Spinal cord (tissue), 10 donors: ENCODE data around the gene ALDH1L1. TPM values are rescaled to one million over a fixed set of nuclear protein-coding genes. Genes with fewer than 3 reads are reported as not detected.

Experiments used
- DNase-seq, 6 donors: peaks; one replicate each; pipeline versions ENCODE4 v3.0.0 to v3.0.0-alpha.2; 2013 to 2015; ENCODE audit warnings: low spot score in 6 of 6, low read depth in 4 of 6
- H3K27ac ChIP-seq: one replicate; pipeline ENCODE4 v1.5.1; 2013; ENCODE audit warnings: low read depth, low read length, control low read depth
- H3K27me3 ChIP-seq: one replicate; pipeline ENCODE4 v1.6.1; 2013; ENCODE audit warnings: low read length; ENCODE audit not compliant: control insufficient read depth, insufficient read depth
- H3K36me3 ChIP-seq: one replicate; pipeline ENCODE4 v1.6.1; 2013; ENCODE audit warnings: low read length; ENCODE audit not compliant: control insufficient read depth, insufficient read depth
- H3K4me1 ChIP-seq: one replicate; pipeline ENCODE4 v1.6.1; 2013; ENCODE audit warnings: low read length; ENCODE audit not compliant: control insufficient read depth, insufficient read depth
- H3K4me3 ChIP-seq: one replicate; pipeline ENCODE4 v1.5.1; 2013; ENCODE audit warnings: low read depth, low read length, control low read depth
- H3K9me3 ChIP-seq: one replicate; pipeline ENCODE4 v1.6.1; 2013; ENCODE audit warnings: low read length; ENCODE audit not compliant: control insufficient read depth, insufficient read depth
- WGBS: methylation state at CpG from one replicate; pipeline ENCODE4 v1.1.5; 2013; ENCODE audit warnings: missing lambda C conversion rate; ENCODE audit not compliant: insufficient coverage; 5-methylcytosine and 5-hydroxymethylcytosine counted together
- polyA plus RNA-seq, 2 donors: library from polyadenylated mRNA; unstranded; fragments of 120-200 nt; gene quantifications; one replicate each; pipeline ENCODE4 v1.2.1, GENCODE V29; 2013; ENCODE audit not compliant: insufficient read length in 2 of 2
- total RNA-seq, 2 donors: library from RNA; depleted of rRNA in 1 of 2; stranded (reverse); fragments of 120-200 nt in 1 of 2; fragments of >200 nt in 1 of 2; gene quantifications; one replicate each; pipeline versions ENCODE4 v1.2.3 to v1.2.4, GENCODE V29; 2013 to 2014
- donor health status: healthy.

The ALDH1L1 gene
- total and polyA plus RNA-seq, 4 donors = 19.9 to 75.2 (median 46.0) TPM

DNA sequence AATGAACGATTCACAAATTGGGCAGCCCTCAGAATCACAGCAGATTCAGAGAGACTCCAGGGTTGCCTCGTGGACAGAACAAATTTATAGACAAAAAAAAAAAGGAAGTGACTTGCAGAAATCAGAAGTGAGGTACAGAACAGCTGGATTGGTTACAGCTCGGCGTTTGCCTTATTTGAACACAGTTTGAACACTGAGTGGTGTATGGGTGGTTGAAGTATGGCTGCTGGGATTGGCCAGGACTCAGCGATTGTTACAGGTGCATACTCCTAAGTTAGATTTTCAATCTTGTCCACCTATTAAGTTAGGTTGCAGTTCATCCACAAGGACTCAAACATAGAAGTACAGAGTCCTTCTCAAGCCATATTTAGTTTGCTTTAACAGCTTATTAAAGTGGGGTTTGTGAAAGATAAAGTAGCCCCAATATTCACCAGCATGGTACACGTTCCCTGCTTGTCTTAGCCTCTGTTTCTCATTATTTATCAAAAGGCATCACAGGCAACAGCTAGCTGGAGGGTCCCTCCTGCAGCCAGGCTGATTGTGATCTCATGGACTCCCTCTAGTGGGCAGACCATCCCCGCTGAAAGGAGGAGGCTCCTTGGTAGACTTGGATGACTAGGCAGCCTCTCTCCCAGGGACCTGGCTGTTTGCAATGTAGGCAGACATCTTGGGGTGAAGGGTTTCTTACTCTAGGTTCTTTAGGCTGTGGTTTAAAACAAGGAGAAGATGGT lies 17.6 kb upstream of the ALDH1L1 start:
- 47% methylated on average over 5 of the region's 7 CpGs for WGBS
- no peaks in the 10 kb centered on the region for H3K27me3 ChIP-seq
- DNase-seq = peak in 3 of 6 donors; percentile 54 to 87 (median 82)
- H3K9me3 ChIP-seq = peaks cover 2% of the 10 kb centered on the region
- H3K27ac ChIP-seq = no peak overlapping the region
- peaks cover 6% of the 10 kb centered on the region for H3K4me1 ChIP-seq
- no peak overlapping the region for H3K4me3 ChIP-seq
- no peaks in the 10 kb centered on the region for H3K36me3 ChIP-seq

DNA sequence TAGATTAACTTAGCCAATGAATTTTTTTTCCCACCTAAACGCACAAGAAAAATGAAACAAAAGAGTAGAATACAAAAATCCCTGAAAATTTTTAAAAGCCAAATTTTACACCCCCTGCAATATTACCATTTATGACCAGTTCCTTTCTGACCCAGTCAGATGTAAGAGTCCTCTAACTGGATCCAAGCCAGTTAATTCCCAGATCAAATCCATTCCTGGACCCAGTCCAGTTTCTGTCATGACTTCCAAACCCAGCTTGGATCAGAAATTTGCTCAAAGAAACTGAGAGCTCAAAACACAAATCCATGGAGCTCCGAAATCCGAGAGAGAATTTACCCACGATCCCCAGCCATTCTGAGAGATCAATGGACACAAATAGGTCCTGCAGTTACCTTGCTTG lies 17.0 kb upstream of the ALDH1L1 start:
- no peak overlapping the region for H3K4me3 ChIP-seq
- H3K4me1 ChIP-seq = peaks cover 3% of the 10 kb centered on the region
- H3K36me3 ChIP-seq = no peaks in the 10 kb centered on the region
- H3K9me3 ChIP-seq = peaks cover 2% of the 10 kb centered on the region
- no peak for DNase-seq
- H3K27me3 ChIP-seq = no peaks in the 10 kb centered on the region
- 88% methylated on average over 4 of the region's 4 CpGs for WGBS
- H3K27ac ChIP-seq = no peak overlapping the region

DNA sequence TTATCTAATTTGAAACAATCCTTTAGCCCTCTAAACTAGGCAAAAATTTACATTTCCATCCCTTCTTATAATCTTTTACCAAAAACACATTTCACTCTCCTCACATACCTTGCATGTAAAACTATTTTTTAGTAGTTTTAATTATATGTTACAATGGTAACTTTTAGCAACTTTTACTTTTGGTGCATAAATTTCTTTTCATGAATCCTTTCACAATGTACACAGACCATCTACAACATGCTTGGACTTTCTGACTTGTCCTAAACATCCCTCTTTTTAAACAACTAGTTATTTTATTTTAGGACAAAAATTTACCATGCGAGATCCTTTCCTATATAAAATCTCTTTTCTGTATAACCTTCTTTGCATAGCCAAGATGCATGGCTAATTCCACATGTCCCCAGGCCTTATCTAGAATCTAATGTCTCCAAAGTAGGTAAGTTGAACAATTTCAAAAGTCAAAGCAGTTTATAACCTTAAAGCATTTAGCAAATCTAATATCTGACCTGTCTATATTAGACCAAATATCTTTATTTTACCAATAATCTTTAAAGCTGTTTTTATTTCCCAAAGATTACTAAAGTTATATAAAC lies 14.4 kb upstream of the ALDH1L1 start:
- Histone ChIP-seq H3K27me3 (no peaks in the 10 kb centered on the region), H3K4me1 (peaks cover 8% of the 10 kb centered on the region), H3K36me3 (no peaks in the 10 kb centered on the region), H3K4me3 (no peak overlapping the region), H3K9me3 (peaks cover 2% of the 10 kb centered on the region), H3K27ac (no peak overlapping the region)
- no peak for DNase-seq
- no CpG with 5 or more reads among the region's 1 CpG for WGBS

DNA sequence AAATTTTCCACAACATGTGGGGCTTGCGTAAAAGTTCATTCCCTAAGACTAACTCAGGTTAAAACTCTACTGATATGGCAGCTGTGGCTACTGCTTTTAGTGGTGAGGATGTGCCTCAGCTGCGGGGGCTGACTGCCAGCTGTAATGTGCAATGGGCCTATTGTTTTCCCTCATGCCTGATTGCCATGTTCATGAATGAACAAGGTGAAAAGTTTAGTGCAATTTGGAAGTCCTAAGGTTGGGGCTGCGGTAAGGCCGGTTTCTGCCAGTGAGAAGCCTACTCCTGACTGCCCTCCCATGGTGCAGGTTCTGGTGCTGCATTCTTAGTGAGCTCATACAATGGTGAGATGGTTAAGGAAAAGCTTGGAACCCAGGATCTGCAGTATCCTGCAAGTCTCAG lies 10.9 kb upstream of the ALDH1L1 start:
- peaks cover 5% of the 10 kb centered on the region for H3K4me1 ChIP-seq
- H3K27ac ChIP-seq = no peak overlapping the region
- H3K4me3 ChIP-seq = no peak overlapping the region
- DNase-seq = no peak
- H3K9me3 ChIP-seq = peaks cover 2% of the 10 kb centered on the region
- H3K27me3 ChIP-seq = no peaks in the 10 kb centered on the region
- no peaks in the 10 kb centered on the region for H3K36me3 ChIP-seq
- WGBS = 92% methylated on average over 2 of the region's 4 CpGs

DNA sequence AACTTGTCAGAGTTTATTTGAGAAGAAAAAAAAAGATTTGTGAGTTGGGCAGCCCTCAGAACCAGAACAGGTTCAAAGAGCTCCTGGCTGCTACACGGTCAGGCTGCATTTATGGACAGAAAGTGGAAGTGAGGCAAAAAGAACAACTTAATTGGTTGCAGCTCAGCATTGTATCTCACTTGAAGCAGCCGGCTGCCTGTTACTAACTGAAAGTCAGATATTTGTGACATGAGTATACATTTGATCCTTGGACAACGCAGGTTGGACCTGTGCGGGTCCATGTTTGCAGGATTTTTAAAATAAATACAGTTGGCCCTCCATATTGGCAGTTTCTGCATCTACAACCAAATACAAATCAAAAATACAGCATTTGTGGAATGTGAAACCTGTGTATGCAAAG lies 7.5 kb upstream of the ALDH1L1 start:
- WGBS = 72% methylated on average over 2 of the region's 4 CpGs

DNA sequence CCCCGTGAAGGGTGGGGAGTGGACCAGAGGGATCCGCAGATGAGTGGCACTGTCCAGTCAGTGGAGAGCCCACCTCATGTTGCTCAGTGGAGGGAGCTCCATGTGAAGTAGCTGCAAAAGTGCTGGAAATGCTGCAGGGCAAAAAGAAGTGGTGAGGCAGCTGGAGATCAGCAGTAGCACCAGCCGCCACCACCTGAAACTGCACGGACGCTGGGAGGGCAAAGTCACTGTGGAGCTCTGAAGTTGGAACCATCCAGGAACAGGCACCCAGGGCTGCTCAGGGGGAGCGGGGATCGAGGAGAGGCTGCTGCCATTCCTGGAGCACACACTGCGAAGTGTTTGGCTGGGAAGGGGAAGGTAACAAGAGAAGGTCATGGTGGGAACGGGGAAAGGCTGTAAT lies 6.4 kb upstream of the ALDH1L1 start:
- peaks cover 5% of the 10 kb centered on the region for H3K4me1 ChIP-seq
- H3K4me3 ChIP-seq = no peak overlapping the region
- peaks cover 2% of the 10 kb centered on the region for H3K36me3 ChIP-seq
- 98% methylated on average over 9 of the region's 9 CpGs for WGBS
- DNase-seq = no peak
- no peaks in the 10 kb centered on the region for H3K9me3 ChIP-seq
- H3K27ac ChIP-seq = no peak overlapping the region
- H3K27me3 ChIP-seq = no peaks in the 10 kb centered on the region

More for the DNA sequence above, 7.5 kb upstream of the ALDH1L1 start:
- no peaks in the 10 kb centered on the region for H3K9me3 ChIP-seq
- H3K27me3 ChIP-seq = no peaks in the 10 kb centered on the region
- no peak overlapping the region for H3K27ac ChIP-seq
- H3K36me3 ChIP-seq = peaks cover 2% of the 10 kb centered on the region
- no peak overlapping the region for H3K4me3 ChIP-seq
- H3K4me1 ChIP-seq = peaks cover 5% of the 10 kb centered on the region
- DNase-seq = no peak

DNA sequence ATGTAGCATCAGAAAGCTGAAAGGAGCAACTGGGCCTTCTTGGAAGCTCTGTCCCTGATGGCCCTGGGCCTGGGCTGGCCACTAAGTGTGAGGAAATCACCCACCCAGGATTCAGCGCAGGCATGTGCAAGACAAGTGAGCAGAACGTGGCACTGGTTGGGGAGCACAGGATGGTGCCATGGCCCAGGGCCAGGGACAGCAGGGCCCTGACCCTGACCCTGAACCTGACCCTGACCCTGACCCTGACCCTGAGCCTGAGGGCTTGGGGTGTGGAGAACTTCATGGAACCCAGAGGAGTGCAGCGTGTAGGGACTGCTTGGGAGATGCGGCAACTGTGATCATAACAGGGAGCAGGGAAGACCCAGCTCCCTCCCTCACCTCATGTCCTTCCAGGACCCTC lies 5.9 kb upstream of the ALDH1L1 start:
- Histone ChIP-seq H3K4me1 (peaks cover 3% of the 10 kb centered on the region), H3K4me3 (no peak overlapping the region), H3K9me3 (no peaks in the 10 kb centered on the region), H3K27ac (no peak overlapping the region), H3K36me3 (peaks cover 2% of the 10 kb centered on the region), H3K27me3 (peaks cover 2% of the 10 kb centered on the region)
- WGBS = 95% methylated on average over 4 of the region's 4 CpGs
- DNase-seq = no peak

DNA sequence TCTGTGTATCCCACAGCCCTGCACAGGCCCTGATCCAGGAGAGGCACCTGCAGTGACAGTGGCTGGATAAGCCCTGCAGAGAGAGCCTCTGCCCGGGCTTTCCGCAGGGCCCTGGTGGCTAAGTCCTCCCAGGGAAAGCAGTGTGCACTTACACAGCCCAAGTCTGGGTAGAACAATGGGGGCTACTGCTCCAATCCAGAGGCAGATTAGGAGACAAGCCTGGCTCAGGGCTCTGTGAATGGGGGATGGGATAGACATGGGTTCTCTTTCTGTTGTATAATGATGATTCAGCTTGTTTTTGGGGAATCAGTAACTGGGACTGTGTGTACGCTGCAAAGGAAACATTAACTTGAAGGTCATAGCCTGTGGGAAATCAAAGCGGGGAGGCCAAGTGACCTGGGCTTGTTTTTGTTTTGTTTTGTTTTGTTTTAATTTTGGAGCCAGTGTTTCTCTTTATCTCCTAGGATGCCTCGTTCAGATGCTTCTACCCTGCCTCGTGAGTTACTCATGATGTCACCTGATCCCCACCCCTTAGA lies 4.1 kb upstream of the ALDH1L1 start:
- H3K27ac ChIP-seq = no peak overlapping the region
- peaks cover 18% of the 10 kb centered on the region for H3K4me1 ChIP-seq
- H3K27me3 ChIP-seq = peaks cover 13% of the 10 kb centered on the region
- H3K4me3 ChIP-seq = no peak overlapping the region
- no peaks in the 10 kb centered on the region for H3K9me3 ChIP-seq
- 81% methylated on average over 4 of the region's 6 CpGs for WGBS
- no peak for DNase-seq
- H3K36me3 ChIP-seq = peaks cover 2% of the 10 kb centered on the region

DNA sequence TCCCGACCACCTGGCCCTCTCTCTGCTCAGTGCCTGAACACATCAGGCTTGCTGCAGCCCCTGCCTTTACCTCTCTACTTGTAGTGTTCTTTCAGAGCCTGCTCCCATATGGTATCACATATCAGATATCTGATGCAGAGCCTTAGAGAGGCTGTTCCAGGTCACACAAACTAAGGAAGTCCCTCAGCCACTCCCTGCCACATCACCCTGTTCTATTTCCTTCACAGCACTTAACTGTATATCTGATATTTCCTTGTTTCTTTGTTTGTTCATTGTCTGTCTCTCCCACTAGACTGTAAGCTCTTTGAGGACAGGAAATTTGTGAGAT lies 976 bp upstream of the ALDH1L1 start:
- 22% methylated on average over 1 of the region's 1 CpG for WGBS
- no peak for DNase-seq
- peak overlapping the region; percentile 66 for H3K4me3 ChIP-seq
- H3K9me3 ChIP-seq = no peaks in the 10 kb centered on the region
- peaks cover 2% of the 10 kb centered on the region for H3K36me3 ChIP-seq
- H3K27ac ChIP-seq = peak overlapping the region; percentile 97
- H3K27me3 ChIP-seq = peaks cover 18% of the 10 kb centered on the region
- peaks cover 26% of the 10 kb centered on the region for H3K4me1 ChIP-seq
